Measurements from ENCODE around the gene MORN4.

The MORN4 gene

DNA sequence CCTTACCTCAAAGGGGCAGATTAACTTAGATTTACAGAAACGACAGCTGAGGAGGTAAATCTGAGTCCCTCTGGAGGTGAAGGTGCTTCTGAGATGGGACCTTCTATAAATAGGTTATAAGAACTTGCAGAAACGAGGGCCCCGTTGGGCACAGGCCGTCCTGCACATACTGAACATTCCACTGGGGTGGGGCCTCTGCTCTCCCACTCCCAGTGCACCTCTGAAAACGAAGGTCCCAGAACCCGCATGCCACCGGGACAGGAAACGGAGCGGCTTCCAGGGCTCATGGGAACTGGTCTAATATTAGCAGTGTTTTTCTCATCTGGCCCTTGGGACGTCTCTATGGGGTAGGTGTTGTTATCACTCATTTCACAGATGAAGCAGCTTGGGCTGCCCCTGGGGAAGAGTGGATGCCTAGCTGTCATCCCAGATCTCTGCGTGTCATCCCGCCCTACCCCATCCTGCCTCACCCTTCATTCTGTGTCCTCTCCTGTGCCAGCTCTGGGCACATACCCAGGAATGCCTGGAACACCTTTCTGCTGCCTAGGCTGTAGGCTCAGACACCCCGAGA lies 24.2 kb downstream of the MORN4 start:
- Histone ChIP-seq H3K27ac (peak overlapping the region; percentile 13 to 74), H3K4me3 (no peak overlapping the region)
- peak; percentile 75 for DNase-seq (ENCODE audit: low spot score)
- TF ChIP-seq, protein P1, sequence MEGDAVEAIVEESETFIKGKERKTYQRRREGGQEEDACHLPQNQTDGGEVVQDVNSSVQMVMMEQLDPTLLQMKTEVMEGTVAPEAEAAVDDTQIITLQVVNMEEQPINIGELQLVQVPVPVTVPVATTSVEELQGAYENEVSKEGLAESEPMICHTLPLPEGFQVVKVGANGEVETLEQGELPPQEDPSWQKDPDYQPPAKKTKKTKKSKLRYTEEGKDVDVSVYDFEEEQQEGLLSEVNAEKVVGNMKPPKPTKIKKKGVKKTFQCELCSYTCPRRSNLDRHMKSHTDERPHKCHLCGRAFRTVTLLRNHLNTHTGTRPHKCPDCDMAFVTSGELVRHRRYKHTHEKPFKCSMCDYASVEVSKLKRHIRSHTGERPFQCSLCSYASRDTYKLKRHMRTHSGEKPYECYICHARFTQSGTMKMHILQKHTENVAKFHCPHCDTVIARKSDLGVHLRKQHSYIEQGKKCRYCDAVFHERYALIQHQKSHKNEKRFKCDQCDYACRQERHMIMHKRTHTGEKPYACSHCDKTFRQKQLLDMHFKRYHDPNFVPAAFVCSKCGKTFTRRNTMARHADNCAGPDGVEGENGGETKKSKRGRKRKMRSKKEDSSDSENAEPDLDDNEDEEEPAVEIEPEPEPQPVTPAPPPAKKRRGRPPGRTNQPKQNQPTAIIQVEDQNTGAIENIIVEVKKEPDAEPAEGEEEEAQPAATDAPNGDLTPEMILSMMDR (IDR thresholded peaks at IDR 0.05): no peak

DNA sequence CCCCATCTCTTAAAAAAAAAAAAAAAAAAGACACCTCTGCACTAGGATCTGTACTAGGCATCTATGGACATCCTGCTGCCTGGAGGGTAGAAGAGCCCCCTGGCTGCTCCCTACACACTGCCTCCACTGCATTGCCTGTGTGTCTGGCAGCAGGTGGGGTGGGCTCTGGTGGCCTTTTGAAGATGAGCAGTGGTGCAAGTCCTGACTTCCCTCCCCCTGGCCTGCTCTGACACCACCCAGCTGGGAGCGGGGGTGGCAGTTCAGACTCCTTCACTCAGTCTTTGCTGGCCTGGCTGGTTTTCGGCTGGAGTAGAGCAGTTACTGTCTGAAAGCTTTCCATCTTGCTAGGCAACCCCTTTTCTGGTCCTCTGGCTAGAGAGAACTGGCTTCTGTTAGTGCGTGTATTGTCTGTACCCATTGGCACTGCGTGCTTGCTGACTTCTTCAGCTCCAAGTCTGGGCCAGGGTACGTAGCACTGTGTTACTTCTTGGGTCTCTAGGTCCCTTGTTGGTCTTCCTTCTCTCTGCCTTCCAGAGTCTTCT lies 26.1 kb downstream of the MORN4 start:
- Histone ChIP-seq H3K4me3 (no peak overlapping the region), H3K27ac (no peak overlapping the region)
- TF ChIP-seq, protein P1 (IDR thresholded peaks at IDR 0.05): no peak
- DNase-seq (ENCODE audit: low spot score): no peak

DNA sequence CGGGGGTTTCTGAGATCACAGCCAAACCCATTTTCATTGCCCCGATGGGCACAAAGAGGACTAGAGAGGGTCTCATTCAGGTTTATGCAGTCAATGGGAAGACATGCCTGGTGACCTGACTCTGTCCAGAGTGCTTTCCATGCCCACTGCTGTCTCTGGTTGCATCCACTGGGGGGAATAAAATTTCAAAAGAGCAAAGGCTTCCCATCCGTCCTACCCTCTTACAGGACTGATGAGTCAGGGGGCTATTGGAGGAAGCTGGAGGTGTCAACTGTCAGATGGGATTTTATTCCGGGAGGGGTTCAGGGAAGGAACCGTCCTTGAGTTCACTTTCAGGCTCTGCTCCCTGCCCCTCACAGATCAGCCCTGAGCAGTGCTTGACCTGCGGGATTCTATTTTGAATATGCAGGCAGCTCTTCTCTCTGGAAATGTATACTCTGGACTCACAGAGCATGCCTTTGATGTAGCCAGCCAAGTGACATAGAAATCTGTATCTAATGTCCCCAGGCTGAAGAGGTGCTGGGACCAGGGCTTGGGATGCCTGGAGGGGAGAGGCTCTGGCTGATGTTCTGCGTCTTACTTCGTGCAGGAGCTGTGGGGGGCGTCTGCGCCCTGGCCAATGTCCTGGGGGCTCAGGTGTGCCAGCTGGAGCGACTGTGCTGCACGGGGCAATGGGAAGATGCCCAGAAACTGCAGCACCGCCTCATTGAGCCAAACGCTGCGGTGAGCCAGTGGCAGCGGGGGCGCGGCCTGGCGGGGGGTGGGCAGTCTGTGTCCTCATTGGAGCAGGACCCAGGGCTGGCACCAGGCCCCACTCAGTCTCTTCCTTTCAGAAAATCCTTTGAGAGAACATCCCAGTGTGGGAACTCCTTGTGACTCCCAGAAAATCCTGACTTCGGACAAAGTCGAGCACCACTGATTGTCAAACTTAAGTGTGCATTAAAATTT lies 31.8 kb downstream of the MORN4 start:
- TF ChIP-seq, protein P1 (IDR thresholded peaks at IDR 0.05): no peak
- H3K4me3 ChIP-seq: no peak overlapping the region
- no peak overlapping the region for H3K27ac ChIP-seq
- DNase-seq (ENCODE audit: low spot score): no peak

DNA sequence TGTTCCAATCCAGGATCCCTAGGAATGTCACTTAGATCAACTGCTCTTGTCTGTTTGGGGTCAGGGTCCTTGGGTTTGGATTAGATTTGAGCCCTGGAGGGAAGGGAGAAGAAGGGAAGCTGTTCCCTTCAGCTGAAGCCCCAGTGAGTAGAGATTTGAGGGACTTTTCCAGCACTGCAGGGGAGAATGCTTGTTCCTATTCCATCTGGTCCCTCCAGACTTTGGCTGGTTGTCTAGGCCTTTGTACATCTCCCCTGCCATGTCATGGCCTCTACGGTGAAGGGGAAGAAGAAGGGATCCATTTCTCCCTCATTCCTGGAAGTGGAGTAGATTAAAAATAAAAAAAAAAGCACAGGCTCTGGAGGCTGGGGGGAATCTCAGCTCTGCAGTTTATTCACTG lies 32.7 kb downstream of the MORN4 start:
- H3K4me3 ChIP-seq: no peak overlapping the region
- no peak overlapping the region for H3K27ac ChIP-seq
- TF ChIP-seq, protein P1 (IDR thresholded peaks at IDR 0.05): no peak
- DNase-seq (ENCODE audit: low spot score): no peak

DNA sequence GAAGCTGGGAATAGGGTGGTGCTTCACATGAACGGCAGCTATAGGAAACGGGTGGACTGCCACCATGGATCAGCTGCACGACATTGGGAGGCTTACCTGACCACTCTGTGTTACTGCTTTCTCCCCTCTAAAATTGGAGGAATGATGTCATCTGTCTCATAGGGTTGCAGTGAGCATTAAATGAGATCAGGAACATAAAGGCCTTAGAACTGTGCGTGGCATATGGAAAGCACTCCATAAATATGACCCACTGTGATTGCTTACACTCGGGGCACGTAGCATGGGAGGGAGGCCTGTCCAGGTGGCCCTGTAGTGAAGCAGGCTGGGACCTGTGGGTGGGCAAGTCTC lies 34.1 kb downstream of the MORN4 start:
- DNase-seq (ENCODE audit: low spot score): no peak
- H3K4me3 ChIP-seq: no peak overlapping the region
- TF ChIP-seq, protein P1 (IDR thresholded peaks at IDR 0.05): no peak
- no peak overlapping the region for H3K27ac ChIP-seq

DNA sequence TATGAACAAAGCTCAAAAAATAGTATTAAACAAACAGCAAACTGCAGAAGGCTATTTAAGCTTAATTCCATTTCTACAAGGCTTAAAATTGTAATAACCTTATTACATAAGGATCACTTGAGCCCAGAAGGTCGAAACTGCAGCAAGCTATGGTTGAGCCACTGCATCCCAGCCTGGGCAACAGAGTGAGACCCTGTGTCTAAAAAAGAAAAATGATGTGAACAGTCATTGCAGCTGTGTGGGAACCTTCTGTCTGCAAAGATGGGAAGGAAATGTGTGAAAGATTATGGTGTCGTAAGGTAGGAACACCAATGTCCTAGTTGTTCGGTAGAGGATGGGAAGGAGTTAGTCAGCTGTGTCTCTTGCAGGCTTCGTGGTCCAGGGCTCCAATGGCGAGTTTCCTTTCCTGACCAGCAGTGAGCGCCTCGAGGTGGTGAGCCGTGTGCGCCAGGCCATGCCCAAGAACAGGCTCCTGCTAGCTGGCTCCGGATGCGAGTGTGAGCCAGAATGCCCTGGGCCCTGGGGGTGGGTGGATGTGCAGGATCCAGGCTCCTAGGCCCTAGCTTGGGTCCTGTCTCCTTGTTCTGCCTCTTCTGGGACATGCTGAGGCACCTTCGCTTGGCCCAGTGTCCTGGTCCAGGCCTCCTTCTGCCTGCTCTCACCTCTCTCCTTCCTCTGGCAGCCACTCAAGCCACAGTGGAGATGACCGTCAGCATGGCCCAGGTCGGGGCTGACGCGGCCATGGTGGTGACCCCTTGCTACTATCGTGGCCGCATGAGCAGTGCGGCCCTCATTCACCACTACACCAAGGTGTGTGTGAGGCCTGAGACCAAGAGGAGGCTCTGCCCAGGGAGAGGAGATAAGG lies 34.7 kb downstream of the MORN4 start:
- peak; percentile 71 for DNase-seq (ENCODE audit: low spot score)
- no peak overlapping the region for H3K27ac ChIP-seq
- H3K4me3 ChIP-seq: no peak overlapping the region
- TF ChIP-seq, protein P1 (IDR thresholded peaks at IDR 0.05): no peak

All from coronary artery (tissue), 2 donors.